GM10248 (cell line): Measurements from ENCODE around the gene PGA3.

ENCODE experiments used
- CTCF ChIA-PET: fragments of 300-600 bp; sonication (Branson Sonifier 250); formaldehyde crosslinking; extraction: SDS; loops from one replicate; lab custom pipeline; 2021; ENCODE audit warnings: antibody characterized with exemption; lab: Yijun Ruan, JAX
- POLR2A ChIA-PET: fragments of 350-650 bp; sonication (Branson Sonifier 250); formaldehyde crosslinking; extraction: SDS; loops from one replicate; lab custom pipeline; 2020; ENCODE audit warnings: antibody characterized with exemption; lab: Yijun Ruan, JAX
- DNase-seq: peaks from one replicate; pipeline ENCODE4 v3.0.0; 2012; ENCODE audit errors: extremely low spot score
- TF ChIP-seq, protein P1 (sequence below): IDR thresholded peaks from 2 replicates; pipeline ENCODE4 v1.5.1; 2012; ENCODE audit warnings: mild to moderate bottlenecking, low read depth; ENCODE audit errors: extremely low read depth, missing control alignments, control extremely low read depth

Gene PGA3

DNA sequence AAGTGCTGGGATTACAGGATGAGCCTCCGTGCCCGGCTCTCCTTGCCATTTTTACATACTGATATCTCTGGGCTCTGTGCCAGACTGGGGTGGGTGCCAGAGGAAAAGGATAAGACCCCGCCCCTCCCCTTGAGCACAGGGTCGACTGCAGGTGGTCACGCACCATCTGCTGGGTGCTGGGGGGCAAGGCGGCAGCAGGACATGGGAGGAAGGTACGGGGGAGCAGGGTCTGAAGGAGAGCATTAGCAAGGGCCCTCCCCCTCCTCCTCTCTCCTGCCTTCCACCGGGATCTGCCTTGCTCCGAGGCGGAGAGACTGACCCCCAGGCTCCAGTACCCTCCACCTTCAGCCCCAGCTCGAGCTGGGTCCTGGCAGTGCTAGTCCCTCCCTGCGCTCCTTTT lies 9.7 kb upstream of the PGA3 start:
- CTCF ChIA-PET: no interaction called here

DNA sequence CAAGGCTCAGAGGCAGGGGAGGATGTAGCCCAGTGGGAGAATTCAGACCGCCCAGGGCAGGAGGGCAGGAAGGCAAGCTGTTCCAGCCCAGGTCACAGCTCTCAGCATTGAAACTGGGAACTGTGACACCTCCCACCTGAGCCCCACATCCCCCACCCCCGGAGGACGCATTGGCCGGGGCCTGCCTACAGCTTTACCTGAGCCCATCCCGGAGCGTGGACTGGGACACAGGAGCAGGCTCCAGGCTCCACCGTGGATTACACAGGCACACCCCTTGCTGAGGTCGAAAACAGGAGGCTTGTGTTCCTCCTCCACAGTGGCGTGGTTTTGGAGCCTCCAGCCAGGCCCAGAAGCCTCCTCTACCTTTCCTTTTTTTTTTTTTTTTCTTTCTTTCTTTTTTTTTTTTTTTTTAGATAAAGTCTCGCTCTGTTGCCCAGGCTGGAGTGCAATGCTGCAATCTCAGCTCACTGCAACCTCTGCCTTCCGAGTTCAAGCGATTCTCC lies 9.1 kb upstream of the PGA3 start:
- ChIA-PET POLR2A (no interaction called here), CTCF (interaction anchor here (1.1 kb wide), 1 partner anchor 295 kb away, joined by 4 read pairs; no protein-coding TSS in a partner anchor)
- TF ChIP-seq, protein P1, sequence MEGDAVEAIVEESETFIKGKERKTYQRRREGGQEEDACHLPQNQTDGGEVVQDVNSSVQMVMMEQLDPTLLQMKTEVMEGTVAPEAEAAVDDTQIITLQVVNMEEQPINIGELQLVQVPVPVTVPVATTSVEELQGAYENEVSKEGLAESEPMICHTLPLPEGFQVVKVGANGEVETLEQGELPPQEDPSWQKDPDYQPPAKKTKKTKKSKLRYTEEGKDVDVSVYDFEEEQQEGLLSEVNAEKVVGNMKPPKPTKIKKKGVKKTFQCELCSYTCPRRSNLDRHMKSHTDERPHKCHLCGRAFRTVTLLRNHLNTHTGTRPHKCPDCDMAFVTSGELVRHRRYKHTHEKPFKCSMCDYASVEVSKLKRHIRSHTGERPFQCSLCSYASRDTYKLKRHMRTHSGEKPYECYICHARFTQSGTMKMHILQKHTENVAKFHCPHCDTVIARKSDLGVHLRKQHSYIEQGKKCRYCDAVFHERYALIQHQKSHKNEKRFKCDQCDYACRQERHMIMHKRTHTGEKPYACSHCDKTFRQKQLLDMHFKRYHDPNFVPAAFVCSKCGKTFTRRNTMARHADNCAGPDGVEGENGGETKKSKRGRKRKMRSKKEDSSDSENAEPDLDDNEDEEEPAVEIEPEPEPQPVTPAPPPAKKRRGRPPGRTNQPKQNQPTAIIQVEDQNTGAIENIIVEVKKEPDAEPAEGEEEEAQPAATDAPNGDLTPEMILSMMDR: no peak
- DNase-seq: no peak

More for the DNA sequence above, 9.7 kb upstream of the PGA3 start:
- TF ChIP-seq, protein P1: no peak
- POLR2A ChIA-PET: no interaction called here
- DNase-seq: no peak

DNA sequence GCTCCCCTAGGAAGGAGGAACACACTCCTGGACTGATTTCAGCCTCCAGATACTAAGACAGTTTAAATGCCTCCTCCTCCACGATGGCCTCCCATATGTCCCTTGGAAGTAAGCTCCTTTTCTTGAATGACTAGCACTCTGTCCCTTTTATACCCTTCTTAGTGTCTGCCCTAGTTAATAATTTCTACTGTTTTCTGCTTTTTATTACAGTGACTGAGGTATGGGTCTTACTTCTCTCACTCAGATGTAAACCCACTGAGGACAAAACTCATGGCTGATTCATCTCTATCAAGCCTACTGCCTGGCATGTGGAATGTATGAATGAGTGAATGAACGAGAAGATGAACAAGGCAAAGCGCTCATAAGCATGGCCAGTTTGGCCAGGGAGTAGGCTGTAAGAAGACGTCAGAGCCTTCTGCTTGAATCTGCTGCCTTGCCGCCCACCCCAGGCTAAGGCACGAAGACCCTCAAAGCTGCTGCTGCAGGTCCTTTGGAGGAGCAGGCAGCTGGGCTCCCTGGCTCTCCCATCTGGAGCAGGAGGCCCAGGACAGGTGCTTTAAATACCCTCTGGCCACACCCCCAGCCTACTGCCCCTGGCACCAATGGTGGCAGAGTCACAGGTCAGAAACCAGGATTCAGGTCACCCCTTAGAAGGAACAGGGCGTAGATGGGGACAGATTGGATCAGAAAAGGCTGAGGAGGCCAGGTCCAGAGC lies 8.2 kb upstream of the PGA3 start:
- TF ChIP-seq, protein P1: no peak
- CTCF ChIA-PET: interaction anchor here (1.1 to 2.9 kb wide), 2 partner anchors 8 to 296 kb away, joined by 4 to 19 read pairs; no protein-coding TSS in a partner anchor
- DNase-seq: no peak
- POLR2A ChIA-PET: no interaction called here

DNA sequence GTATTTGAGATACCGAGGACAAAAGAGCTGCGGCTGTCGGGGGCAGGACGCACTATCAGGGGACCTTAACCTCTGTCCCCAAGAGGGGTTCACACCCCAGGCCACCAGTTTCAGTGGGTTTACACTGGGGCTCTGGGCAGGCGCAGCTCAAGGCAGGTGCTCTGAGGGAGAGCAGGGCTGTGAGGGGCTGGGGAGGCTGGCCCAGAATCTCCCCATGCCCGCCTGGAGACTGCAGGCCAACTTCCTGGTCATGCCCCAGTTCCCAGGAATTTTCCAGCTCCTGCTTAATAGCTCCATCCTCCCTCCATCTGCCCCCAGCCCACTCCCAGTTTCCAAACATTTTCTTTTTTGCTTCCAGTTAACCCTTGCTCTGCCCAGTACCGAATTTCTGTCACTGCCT lies 7.6 kb upstream of the PGA3 start:
- ChIA-PET CTCF (interaction anchor here (2.9 kb wide), 1 partner anchor 9 kb away, joined by 19 read pairs; no protein-coding TSS in a partner anchor), POLR2A (no interaction called here)
- DNase-seq: no peak
- TF ChIP-seq, protein P1: no peak

DNA sequence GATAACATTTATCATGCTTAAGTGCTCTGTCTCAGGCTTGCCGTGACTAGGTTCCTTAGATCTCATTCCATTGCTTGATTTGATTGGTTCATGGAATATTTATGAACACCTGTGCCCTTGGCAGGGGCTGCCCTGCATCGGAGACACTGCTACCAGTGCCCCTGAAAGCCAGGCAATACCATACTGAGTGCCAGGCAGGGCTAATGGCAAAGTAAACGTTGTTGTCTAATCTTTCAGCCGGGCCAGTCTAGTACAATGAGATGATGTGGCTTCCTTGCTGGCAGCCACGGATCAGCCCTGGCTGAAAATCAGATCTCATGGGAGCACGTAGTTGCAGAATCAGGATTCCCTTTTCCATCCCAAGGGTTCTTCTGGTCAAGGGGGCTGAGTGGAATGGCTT lies 5.0 kb upstream of the PGA3 start:
- no peak for DNase-seq
- TF ChIP-seq, protein P1: no peak
- ChIA-PET CTCF (interaction anchor here (1.4 kb wide), 1 partner anchor 11 kb away, joined by 5 read pairs; no protein-coding TSS in a partner anchor), POLR2A (no interaction called here)

DNA sequence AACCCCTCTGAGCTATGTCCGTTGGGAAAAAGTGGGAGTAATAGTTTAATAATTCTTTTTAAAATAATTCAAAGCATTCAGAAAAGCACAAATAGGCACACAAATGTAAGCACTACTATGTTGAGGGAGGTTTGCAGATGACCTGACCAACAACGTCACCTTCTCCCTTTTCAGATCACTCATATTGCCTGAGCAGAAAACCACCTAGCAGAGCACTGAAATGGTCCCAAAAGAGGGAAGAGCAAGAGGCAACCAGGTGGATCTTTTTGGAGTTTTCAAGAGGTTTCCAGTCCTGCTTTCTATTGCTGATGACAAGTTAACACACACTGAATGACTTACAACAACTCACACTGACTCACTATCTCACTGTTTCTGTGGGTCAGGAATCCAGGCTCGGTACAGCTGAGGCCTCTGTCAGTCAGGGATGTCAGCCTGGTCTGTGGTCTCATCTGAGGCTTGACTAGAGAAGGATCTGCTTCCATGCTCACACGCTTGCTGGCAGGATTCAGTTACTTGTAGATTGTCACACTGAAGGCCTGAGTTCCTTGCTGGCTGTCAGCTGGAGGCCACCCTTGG lies 4.3 kb upstream of the PGA3 start:
- ChIA-PET POLR2A (no interaction called here), CTCF (interaction anchor here (1.4 kb wide), 1 partner anchor 11 kb away, joined by 5 read pairs; no protein-coding TSS in a partner anchor)
- TF ChIP-seq, protein P1: no peak
- DNase-seq: no peak
